Activated naive CD4-positive, alpha-beta T cell treated with Interleukin-2 at 50 U/mL for 16 hours (primary cell): ENCODE measurements around the gene SLC6A18.
A peak's percentile ranks its signal among the peaks of the same experiment; 100 is the strongest.
"Not testable (repeated sequence)": the region's sequence is repeated elsewhere in the genome, so short reads cannot be mapped to it uniquely, and the experiment has no call there.

Experiments
- DNase-seq: peaks from one replicate; pipeline ENCODE4 v3.0.0-alpha.2; 2020

The SLC6A18 gene

DNA sequence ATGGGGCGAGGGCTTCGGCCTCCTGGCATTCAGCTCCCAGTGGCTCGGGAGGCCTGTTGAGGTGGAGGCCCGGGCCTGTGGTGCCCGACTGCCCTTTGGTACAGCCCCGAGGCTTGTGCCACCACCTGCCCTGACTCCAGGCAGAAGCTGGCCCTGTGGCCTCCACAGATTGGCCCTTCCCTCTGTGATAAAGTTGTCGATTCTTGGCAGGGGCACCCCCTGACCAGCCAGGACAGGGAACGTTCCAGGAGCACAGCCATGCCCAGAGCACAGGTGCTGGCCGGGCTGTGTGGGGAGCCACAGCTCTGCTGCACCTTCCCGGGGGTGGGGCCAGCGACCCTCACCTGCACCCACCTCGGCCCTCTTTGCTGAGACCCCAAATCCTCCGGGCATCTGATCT lies 32.7 kb downstream of the SLC6A18 start:
- DNase-seq: no peak

DNA sequence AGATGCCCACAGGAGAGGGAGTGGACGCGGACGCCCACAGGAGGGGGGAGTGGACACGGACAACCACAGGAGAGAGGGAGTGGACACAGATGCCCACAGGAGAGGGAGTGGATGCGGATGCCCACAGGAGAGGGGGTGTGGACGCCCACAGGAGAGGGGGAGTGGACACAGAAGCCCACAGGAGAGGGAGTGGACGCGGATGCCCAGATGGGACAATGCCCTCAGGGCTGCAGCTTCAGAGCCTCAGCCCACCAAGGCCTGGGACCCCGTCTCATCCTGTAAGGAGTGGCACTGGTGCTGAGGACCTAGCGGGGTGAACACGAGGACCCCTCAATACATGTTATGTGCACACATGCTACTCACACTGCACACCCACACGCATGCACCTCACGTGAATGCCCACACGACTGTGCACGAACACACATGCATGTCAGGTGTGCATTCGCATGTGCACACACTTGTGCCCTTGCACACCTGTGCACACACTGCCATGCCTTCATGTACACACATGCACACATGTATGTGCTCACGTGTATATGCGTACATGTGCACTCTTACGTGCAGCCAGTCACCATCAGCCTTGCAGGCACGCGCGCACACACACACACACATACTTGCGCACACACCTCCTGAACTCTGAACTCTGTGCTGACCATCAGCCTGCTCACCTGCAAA lies 34.8 kb downstream of the SLC6A18 start:
- no peak for DNase-seq

DNA sequence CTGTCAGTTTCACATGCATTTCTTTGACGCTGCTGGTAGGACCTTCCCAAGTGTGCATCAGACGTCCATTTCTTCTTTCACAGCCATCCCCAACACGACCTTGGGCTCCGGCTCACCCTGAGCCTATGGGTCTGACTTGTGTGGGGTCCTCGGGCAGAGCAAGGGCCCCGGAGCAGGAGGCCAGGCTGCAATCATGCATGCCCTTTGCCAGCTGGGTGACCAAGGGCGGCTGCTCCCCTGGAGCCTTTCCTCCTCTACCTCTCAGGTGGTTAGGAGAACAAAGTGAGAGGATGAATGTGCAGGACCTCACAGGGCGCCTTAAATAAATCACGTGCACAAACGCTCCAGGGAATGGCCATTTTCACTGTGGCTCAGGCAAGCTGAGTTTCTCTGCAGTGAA lies 36.5 kb downstream of the SLC6A18 start:
- no peak for DNase-seq

DNA sequence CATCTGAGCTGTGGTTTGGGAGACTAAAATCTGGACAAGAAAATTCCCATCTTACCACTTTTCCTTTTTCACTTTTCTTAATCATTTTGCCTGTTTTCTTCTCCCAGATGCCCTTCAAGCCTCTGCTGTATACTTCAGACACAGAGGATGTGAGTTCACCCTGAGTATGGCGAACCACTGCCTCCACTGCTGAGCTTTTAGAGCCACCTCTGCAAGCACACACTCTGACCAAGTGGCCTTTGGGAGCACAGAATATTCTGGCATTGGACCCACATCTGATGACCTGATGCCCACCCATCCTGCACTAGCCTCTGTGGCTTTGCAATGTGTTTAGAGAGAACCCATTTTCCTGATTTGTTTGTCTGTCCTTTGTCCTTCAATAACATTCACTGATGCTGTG lies 37.2 kb downstream of the SLC6A18 start:
- no peak for DNase-seq

DNA sequence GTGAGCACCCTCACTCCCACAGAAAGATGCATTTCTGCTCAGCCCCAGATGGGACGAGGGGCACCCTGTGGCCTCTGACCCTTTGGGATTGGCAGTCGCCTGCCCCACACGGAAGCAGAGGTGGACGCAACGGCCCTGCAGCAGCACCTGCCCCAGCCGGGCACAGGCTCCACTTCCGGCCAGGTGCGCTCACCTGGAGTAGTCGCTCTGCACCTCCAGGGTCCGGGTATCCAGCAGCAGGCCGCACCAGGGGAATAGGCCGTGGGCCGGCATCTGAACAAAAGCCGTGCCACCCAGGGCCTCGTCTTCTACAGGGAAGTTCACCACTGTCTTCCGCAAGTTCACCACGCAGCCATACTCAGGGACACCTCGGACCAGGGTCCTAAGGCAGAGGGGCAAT lies 39.0 kb downstream of the SLC6A18 start:
- no peak for DNase-seq

DNA sequence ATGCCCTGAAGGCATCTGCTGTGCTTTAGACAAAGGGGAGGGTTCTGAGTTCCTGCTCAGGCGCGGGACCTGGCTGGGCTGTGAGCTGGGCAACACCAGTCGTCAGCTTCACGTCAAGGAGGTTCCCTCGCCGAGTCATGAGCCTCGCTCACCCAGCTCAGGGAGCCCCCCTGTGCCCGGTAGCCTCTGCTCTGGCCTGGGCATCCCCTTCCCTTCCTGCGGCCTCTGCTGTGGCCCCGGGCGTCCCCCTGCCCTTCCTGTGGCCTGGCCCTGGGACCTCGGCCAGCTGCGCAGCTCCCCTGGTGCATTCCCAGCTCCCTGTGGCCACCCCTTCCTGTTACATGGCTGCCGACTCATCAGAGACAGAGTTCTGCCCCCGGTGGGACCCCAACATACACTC lies 39.8 kb downstream of the SLC6A18 start:
- no peak for DNase-seq

DNA sequence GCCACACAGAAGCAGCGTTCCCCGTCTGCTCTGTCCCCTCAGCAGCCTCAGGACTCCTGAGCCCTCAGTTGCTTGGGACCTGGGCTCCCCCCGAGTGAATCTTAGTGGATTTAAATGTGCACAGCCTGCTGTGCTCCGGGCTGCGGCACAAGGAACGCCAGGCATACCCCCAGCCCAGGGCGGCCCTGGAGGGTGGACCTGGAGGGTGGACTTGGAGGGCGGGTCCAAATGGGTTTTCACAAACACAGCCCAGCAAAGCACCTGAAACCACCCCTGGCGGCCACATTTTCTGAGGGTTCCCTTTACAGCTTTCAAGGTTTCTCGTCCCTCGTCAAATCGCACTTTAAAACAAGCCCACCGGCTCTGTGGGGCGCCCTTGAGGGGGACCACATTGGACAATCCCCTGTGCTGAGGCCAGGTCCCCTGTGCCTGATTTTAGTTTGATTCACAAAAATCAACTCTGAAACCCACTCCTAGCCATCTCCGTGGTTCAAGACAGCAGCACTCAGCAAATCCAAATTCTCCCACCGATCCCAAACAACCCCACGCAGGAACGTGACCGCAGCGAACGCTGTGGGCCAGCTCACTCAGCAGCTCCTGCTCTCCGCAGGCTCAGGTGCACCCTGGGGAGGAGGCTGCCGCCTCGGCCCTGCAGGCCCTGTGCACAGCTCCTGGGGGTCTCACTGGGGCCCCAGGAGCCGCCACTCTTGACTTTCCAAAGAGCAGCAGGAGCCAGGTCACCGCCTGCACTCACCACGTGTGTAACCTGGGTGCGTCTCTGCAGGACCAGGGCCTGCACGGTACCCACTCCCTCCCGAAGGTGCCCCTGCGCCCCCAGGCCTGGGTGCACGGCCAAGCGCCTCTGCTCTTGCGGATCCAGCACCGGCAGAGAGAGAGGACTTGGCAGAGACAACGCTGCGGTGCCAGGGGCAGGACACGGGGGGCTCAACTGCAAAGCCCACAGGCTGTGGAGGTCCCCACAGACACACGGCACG lies 40.6 kb downstream of the SLC6A18 start:
- DNase-seq: no peak

DNA sequence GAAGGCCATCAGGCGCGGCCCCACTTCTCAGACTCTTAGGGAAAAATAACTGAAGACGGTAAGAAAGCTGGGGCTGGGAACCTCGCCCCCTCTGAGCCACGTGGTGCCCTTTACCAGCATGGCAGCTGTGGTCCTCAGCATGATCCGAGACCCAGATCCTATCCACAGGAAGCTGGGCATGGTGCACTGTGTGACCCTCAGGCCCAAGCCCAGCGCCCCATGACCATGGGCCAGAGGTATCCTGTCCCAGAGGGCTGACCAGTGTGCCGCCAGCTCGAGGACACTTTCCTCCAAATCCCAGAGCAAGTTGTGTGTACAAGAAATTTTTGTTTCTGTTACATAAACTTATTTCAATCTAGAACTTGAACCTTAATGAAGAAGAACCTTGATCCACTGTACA lies 41.6 kb downstream of the SLC6A18 start:
- DNase-seq: no peak

DNA sequence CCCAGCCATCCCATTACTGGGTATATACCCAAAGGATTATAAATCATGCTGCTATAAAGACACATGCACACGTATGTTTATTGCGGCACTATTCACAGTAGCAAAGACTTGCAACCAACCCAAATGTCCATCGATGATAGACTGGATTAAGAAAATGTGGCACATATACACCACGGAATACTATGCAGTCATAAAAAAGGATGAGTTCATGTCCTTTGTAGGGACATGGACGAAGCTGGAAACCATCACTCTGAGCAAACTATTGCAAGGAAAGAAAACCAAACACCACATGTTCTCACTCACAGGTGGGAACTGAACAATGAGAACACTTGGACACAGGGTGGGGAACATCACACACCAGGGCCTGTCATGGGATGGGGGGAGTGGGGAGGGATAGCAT lies 42.3 kb downstream of the SLC6A18 start:
- not testable (repeated sequence) for DNase-seq

DNA sequence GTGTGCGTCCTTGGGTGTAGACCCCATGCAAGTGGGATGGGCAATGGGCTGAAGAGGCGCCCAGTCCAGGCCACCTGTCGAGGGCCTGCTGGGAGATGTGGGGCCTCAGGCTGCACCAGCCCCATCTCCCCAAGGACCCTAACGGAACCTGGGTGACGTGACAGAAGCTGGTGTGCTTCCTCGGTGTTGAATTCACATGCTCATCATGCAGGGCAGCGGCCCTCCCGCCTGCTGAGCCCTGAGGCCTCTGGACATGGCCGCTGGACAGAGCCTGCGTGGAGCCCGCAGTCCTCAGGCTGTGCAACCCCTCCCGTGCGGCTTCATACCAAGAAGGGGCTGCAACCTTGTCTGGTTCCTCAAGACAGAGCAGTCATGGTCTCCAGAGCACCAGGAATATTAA lies 42.9 kb downstream of the SLC6A18 start:
- no peak for DNase-seq

DNA sequence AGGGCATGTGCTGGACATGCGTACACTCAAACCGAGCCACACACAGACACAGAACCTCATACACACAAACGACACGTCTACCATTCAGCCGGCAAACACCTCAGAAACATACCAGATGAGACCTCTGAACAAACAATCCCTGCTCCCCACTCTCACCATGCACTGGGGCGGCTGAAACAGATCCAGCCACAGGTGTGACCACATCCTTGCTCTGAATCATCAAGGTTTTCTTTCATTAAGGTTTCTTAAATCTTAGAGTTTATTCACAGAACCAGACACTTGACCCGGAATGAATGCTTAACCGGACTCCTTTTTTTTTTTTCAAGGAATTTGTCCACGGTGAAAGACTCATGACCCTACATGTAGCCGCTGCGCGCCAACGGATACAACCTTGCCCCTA lies 43.5 kb downstream of the SLC6A18 start:
- peak; percentile 35 for DNase-seq

DNA sequence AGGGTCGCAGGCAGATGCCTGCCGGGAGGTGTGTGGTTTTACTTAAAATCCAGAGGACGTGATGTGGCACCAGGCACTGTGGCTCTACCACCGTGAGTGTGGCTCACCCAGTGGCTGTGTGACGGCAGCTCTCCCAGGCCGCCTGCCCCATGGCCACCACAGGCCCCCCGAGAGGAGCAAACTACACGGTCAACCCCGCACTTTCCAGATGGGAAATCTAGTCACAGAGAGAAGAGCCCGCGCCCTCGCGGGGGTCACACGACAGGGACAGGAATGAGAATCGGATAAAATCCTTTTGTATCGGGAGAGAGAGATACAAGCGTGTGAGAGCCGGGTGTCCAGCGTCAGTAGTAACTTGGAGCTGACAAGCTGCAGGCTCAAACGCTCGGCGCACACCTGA lies 45.2 kb downstream of the SLC6A18 start:
- DNase-seq: no peak

DNA sequence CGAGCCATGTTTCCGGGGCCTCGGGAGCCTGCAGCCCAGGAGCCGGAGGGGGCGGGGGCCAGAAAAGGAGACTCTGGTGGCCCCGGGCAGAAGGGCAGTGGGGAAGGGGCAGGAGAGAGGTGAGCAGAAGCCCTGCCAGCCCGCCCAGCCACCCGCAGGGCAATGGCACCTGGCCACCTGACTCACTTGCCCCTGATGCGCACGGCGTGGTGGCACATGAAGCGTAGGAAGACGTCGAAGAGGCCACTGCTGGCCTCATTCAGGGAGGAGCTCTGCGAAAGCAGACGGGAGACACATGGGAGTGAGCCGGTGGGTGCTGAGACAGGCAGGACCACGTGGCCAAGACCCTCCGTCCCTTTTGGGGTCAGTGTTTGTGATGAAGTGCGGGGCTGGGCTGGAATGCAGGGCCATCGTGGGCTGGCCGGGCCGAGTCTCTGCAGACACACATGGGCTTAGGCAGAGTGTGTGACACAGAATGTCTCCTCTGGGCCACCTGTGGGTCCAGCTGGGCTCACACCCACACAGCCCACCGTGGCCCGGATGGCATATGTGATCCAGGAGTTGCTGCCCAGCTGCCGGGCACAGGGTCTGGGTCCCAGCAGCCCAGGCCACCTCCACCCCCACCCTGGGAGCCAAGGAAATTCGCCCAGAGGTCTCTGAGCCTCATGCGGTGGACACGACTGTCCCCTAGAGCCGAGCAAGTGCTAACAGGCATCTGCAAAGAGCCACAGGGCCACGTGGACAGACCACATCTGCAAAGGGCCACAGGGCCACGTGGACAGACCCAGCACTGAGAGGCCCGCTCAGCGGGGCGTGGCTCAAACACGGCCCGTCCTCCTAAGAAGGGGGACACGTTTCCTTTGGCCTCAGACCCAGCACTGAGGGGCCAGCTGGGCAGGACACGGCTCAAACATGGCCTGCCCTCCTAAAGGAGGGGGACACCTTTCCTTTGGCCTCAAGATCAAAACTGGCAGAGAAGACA lies 46.0 kb downstream of the SLC6A18 start:
- no peak for DNase-seq

DNA sequence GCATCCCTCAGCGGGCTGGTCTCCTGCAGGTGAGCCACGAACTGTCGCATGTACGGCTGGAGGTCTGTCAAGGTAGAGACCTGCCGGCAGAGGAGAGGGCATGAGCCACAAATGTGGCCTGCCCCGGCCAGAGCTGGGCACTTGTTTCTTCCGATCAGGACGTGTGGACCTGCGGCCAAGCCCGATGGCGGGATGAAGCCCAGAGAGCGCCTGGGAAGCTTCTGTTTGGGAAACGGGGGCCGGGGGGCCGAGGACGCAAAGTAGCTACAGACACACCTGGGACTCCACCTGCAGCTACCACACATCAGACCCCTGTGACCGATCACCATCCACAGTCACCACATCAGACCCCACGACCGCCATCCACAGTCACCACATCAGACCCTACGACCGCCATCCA lies 47.0 kb downstream of the SLC6A18 start:
- no peak for DNase-seq

DNA sequence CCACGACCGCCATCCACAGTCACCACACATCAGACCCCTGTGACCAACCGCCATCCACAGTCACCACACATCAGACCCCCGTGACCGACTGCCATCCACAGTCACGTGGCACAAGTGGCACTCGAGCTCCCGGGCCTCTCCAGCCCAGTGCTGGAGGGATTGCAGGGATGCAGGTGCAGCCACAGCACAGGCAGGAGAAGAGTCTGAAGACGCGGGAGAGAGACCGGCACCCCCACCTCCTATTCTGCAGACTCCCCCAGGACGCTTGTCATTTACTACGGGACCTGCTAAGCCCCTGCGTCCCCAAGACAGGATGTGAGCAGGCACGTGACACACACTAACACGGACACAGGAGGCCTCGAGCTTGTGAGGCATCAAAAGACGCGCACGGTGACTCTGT lies 48.6 kb downstream of the SLC6A18 start:
- no peak for DNase-seq

DNA sequence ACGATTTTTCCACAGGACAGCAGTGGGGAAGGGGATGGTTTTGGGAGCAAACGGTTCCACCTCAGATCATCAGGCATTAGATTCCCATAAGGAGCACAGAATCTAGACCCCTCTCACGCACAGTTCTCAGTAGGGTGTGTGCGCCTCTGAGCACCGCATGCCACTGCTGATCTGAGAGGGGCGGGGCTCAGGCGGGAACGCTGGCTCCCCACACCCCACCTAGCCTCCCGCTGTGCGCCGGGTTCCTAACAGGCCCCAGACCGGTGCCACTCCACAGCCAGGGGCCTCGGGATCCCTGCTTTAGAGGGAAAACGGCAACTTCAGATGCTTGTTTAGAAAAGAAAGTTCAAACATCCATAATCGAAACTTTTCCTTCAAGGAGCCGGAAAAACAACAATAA lies 49.3 kb downstream of the SLC6A18 start:
- no peak for DNase-seq

DNA sequence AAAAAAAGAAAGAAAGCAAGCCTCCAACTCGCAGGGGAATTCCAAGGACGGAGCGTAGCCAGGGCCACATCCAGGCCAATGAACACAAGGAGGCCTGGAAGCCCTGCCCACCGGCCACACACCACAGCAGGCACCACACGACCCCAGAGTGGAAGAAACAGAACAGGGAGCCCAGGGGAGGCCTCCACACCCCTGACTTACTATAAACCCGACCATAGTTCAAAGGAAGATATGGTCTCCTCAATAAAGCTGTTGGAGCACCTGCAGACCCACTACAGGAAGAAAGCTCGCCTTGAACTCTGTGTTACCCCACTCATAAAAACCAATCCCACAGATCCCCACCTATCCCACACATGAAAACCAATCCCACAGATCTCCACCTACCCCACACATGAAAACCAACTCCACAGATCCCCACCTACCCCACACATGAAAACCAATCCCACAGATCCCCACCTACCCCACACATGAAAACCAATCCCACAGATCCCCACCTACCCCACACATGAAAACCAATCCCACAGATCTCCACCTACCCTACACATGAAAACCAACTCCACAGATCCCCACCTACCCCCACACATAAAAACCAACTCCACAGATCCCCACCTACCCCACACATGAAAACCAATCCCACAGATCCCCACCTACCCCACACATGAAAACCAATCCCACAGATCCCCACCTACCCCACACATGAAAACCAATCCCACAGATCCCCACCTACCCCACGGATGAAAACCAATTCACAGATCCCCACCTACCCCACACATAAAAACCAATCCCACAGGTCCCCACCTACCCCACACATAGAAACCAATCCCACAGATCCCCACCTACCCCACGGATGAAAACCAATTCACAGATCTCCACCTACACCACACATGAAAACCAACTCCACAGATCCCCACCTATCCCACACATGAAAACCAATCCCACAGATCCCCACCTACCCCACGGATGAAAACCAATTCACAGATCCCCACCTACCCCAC lies 50.5 kb downstream of the SLC6A18 start:
- DNase-seq: not testable (repeated sequence)

DNA sequence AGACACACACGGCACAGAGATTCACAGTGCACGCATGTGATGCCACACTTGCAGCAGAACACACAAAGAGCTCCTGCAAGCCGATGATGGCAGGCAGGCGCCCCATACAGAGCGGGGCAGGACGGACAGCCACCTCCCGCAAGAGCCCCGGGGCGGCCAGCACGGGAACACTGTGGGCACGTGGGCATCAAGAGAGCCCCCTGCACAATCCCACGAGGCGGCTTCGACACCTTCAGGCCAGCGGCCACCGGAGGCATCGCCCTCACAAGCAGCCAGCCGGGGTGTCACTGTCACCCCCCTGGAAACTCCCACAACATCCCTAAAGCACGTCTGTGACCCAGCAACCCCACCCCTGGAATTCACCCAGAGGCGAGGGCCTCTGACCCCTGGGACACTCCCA lies 51.7 kb downstream of the SLC6A18 start:
- DNase-seq: no peak

DNA sequence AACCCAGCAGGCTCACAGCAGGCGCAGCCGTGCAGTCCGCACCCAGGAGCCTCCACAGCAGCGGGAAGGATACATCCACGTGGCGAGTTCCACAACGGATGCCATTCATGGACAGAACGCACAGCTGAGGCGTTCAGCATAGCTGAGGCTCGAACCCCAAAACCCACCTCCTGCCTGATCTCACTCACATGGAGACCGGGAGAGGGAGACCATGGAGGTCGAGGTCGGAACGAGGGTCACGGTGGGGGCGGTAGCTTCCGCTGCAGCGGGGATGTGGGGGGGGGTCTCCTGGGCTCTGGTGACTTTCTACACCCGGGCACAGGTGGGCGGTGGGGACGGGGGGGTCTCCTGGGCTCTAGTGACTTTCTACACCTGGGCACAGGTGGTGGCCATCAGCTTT lies 52.1 kb downstream of the SLC6A18 start:
- no peak for DNase-seq

DNA sequence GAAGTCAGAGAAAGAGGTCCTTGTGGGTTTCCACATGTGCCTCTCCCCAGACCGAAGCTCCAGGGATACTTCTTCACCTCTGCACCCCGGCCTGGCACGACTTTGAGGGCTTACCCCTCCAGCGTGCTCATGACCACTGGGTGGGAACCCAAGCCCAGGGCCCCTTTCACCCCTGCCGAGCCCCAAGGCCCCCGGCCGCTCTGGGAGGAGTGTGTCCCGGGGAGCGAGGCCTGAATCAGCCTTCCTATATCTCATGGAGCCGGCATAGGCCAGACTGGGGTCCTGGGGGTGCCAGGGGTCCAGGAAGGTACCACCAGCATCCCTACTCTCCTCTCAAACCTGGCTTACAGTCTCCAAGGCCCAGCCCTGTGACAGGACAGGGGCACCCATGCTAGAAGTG lies 52.6 kb downstream of the SLC6A18 start:
- no peak for DNase-seq

DNA sequence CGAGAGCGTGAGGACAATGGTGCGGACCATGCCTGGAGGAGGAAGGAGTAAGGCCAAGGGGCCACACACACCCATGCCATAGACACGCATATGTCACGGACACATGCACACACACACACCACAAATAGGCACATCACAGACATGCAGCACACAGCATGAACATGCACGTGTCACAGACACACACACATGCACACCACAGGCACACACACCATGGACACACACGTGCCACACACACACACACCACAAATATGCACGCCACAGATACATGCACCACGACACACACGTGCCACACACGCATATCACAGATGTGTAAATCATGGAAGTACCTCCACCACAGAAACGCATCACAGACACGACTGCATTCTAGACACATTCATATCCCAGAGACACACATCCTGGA lies 53.0 kb downstream of the SLC6A18 start:
- DNase-seq: no peak
